Hepatocyte (in vitro differentiated cells): ENCODE results near the gene BEND3. TPM values are rescaled to one million over a fixed set of nuclear protein-coding genes. Genes with fewer than 3 reads are reported as not detected.

Experiments used
- DNase-seq: peaks from one replicate; pipeline ENCODE4 v3.0.0-alpha.2; 2016; ENCODE audit warnings: low spot score
- H2AFZ ChIP-seq: fragments of 200-600 bp; sonication (generic); 2 replicates; pipeline ENCODE4 v1.6.0; 2016; ENCODE audit warnings: antibody characterized with exemption, mild to moderate bottlenecking
- H3K27ac ChIP-seq: fragments of 200-600 bp; sonication (generic); 2 replicates; pipeline ENCODE4 v1.5.1; 2016; ENCODE audit warnings: mild to moderate bottlenecking
- H3K27me3 ChIP-seq: fragments of 200-600 bp; sonication (generic); 2 replicates; pipeline ENCODE4 v1.6.1; 2016
- H3K36me3 ChIP-seq: fragments of 200-600 bp; sonication (generic); replicated peaks from 2 replicates; pipeline ENCODE4 v1.5.1; 2016; ENCODE audit warnings: low read depth; ENCODE audit not compliant: insufficient read depth
- H3K4me1 ChIP-seq: fragments of 200-600 bp; sonication (generic); 2 replicates; pipeline ENCODE4 v1.5.1; 2016; ENCODE audit warnings: mild to moderate bottlenecking, moderate library complexity; ENCODE audit not compliant: insufficient read depth
- H3K4me2 ChIP-seq: fragments of 200-600 bp; sonication (generic); 2 replicates; pipeline ENCODE4 v1.6.0; 2016
- H3K4me3 ChIP-seq: fragments of 200-600 bp; sonication (generic); 2 replicates; pipeline ENCODE4 v1.5.1; 2016; ENCODE audit warnings: mild to moderate bottlenecking
- H3K79me2 ChIP-seq: fragments of 200-600 bp; sonication (generic); 2 replicates; pipeline ENCODE4 v1.6.0; 2017; ENCODE audit warnings: mild to moderate bottlenecking
- H3K9me2 ChIP-seq: fragments of 200-600 bp; sonication (generic); replicated peaks from 2 replicates; pipeline ENCODE4 v1.6.0; 2017; ENCODE audit warnings: mild to moderate bottlenecking; ENCODE audit not compliant: insufficient read depth
- H3K9me3 ChIP-seq: fragments of 200-600 bp; sonication (generic); 2 replicates; pipeline ENCODE4 v1.5.1; 2016; ENCODE audit warnings: low read depth, mild to moderate bottlenecking
- H4K20me1 ChIP-seq: fragments of 200-600 bp; sonication (generic); 2 replicates; pipeline ENCODE4 v1.6.0; 2016; ENCODE audit warnings: mild to moderate bottlenecking; ENCODE audit not compliant: insufficient read depth, poor library complexity, severe bottlenecking
- CTCF ChIP-seq: fragments of 200-600 bp; sonication (generic); IDR thresholded peaks from 2 replicates; pipeline ENCODE4 v1.5.1; 2016; ENCODE audit warnings: antibody characterized with exemption, mild to moderate bottlenecking; ENCODE audit not compliant: poor library complexity
- EZH2 ChIP-seq: fragments of 200-600 bp; sonication (generic); IDR thresholded peaks from 2 replicates; pipeline ENCODE4 v1.6.1; 2016; ENCODE audit warnings: antibody characterized with exemption, mild to moderate bottlenecking, borderline replicate concordance
- EZH2phosphoT487 ChIP-seq: fragments of 200-600 bp; sonication (generic); IDR thresholded peaks from one replicate; pipeline ENCODE4 v1.6.1; 2018; ENCODE audit warnings: antibody characterized with exemption, mild to moderate bottlenecking, low read depth, moderate library complexity; ENCODE audit not compliant: unreplicated experiment, severe bottlenecking
- WGBS: methylation state at CpG from one replicate; pipeline ENCODE4 v1.1.6; 2016; ENCODE audit warnings: low lambda C conversion rate; ENCODE audit errors: missing lambda C conversion rate; 5-methylcytosine and 5-hydroxymethylcytosine counted together
- polyA plus RNA-seq: library from polyadenylated mRNA; unstranded; fragments of >200 nt; fragmentation: Nextera tagmentation; extraction: Ambion mirVana; gene quantifications from 2 replicates; pipeline ENCODE4 v1.2.1, GENCODE V29; 2016
- total RNA-seq: library from RNA; depleted of rRNA; stranded (reverse); fragments of >200 nt; gene quantifications from 2 replicates; pipeline ENCODE4 v1.2.3, GENCODE V29; 2014

Gene BEND3
- total and polyA plus RNA-seq, 2 experiments from 2014 or later = 2.7 to 5.7 TPM

- Histone ChIP-seq H3K36me3 (no peaks in the 10 kb centered on the region), H3K9me2 (no peaks in the 10 kb centered on the region), H3K4me3 (no peak overlapping the region), H3K79me2 (no peaks in the 10 kb centered on the region), H3K4me2 (peak overlapping the region; percentile 41), H3K27ac (peak overlapping the region; percentile 76), H4K20me1 (no peaks in the 10 kb centered on the region), H3K27me3 (no peaks in the 10 kb centered on the region), H3K9me3 (no peaks in the 10 kb centered on the region), H3K4me1 (peaks cover 32% of the 10 kb centered on the region), H2AFZ (no peak overlapping the region)
- WGBS = 72% methylated on average over 2 of the region's 2 CpGs
- TF ChIP-seq CTCF (no peak), EZH2 (no peak), EZH2phosphoT487 (no peak)
- DNase-seq = no peak
Measured at GRCh38 chr6:107154801-107155160, 39.5 kb upstream of the BEND3 start.

GRCh38 chr6:107154131-107154800, 39.0 kb upstream of the BEND3 start:
- Histone ChIP-seq H4K20me1 (no peaks in the 10 kb centered on the region), H3K4me3 (no peak overlapping the region), H3K4me2 (peak overlapping the region; percentile 41), H3K79me2 (no peaks in the 10 kb centered on the region), H3K27ac (peak overlapping the region; percentile 76), H2AFZ (no peak overlapping the region), H3K36me3 (no peaks in the 10 kb centered on the region), H3K4me1 (peaks cover 32% of the 10 kb centered on the region), H3K9me3 (no peaks in the 10 kb centered on the region), H3K9me2 (no peaks in the 10 kb centered on the region), H3K27me3 (no peaks in the 10 kb centered on the region)
- no peak for TF ChIP-seq CTCF
- no peak for TF ChIP-seq EZH2
- TF ChIP-seq EZH2phosphoT487 = no peak
- peak; percentile 66 for DNase-seq
- WGBS = 68% methylated on average over 12 of the region's 12 CpGs

DNA sequence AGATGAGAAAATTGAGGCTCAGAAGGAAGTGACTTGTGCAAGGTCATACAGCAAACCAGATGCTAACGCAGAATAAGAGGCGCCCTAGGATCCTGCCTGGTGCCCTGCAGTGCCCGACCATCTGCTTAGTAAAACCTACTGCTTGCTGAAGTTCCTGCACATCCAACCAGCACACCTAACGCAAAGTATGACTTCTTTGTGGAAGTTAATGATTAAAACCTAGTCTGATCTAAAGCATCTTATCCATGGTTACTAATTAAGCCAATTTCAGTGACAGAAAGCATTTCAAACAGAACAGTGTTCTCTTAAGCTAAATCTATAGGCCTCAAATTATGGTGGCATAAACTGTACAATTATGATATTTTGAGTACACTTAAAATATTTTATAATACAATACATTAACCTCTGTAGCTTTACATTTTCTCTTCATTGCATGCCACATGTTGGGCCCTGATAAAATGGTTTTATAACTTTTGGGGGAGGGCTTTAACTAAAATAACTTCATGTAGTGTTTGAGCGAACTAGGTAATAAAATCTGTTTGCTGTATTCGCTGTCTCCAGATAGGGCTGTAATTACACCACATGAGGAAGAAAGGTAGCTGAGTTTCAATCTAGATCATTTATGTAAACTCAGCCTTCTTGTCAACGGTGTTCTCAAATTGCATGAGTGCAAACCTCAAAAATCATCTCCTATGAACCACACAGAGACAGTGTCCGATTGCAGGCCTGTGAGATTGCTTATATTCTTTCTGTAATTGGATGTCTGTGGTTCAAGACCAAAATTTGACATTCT, 37.5 kb upstream of the BEND3 start:
- DNase-seq = peak; percentile 52
- H3K4me1 ChIP-seq = peaks cover 32% of the 10 kb centered on the region
- no peak for TF ChIP-seq EZH2phosphoT487
- no peaks in the 10 kb centered on the region for H3K9me3 ChIP-seq
- H3K9me2 ChIP-seq = no peaks in the 10 kb centered on the region
- no peak overlapping the region for H3K4me3 ChIP-seq
- WGBS = 41% methylated on average over 8 of the region's 8 CpGs
- H3K27me3 ChIP-seq = no peaks in the 10 kb centered on the region
- H3K4me2 ChIP-seq = peak overlapping the region; percentile 41
- H3K36me3 ChIP-seq = no peaks in the 10 kb centered on the region
- H3K79me2 ChIP-seq = no peaks in the 10 kb centered on the region
- H4K20me1 ChIP-seq = no peaks in the 10 kb centered on the region
- H3K27ac ChIP-seq = peak overlapping the region; percentile 76
- H2AFZ ChIP-seq = no peak overlapping the region

DNA sequence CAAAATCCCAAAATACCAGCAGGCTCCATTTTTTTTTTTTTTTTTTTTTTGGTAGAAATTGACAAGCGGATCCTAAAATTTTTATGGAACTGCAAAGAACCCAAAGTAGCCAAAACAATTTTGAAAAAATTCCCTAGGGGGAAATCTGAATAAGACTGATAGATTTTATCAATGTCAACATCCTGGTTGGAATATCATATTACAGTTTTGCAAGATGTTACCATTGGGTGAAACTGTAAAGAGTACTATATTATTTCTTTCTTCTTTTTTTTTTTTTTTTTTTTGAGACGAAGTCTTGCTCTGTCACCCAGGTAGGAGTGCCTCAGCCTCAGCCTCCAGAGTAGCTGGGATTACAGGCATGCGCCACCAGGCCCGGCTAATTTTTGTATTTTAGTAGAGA, 29.4 kb upstream of the BEND3 start:
- no peak overlapping the region for H3K4me2 ChIP-seq
- no peaks in the 10 kb centered on the region for H3K9me3 ChIP-seq
- H3K79me2 ChIP-seq = no peaks in the 10 kb centered on the region
- no peaks in the 10 kb centered on the region for H3K9me2 ChIP-seq
- no peaks in the 10 kb centered on the region for H3K36me3 ChIP-seq
- no peaks in the 10 kb centered on the region for H3K4me1 ChIP-seq
- TF ChIP-seq EZH2 = no peak
- H3K27me3 ChIP-seq = no peaks in the 10 kb centered on the region
- WGBS = 98% methylated on average over 4 of the region's 4 CpGs
- no peak overlapping the region for H3K4me3 ChIP-seq
- no peaks in the 10 kb centered on the region for H4K20me1 ChIP-seq
- no peak overlapping the region for H2AFZ ChIP-seq
- DNase-seq = no peak
- H3K27ac ChIP-seq = no peak overlapping the region
